GM21576 (cell line): Measurements from ENCODE around the gene SV2A.
A peak's percentile ranks its signal among the peaks of the same experiment; 100 is the strongest.

ENCODE experiments used
- ATAC-seq: cut with Tn5 transposase; IDR thresholded peaks from one replicate; pipeline ENCODE4 v1.9.1; 2021; ENCODE audit warnings: mild to moderate bottlenecking, moderate library complexity; ENCODE audit not compliant: unreplicated experiment

Gene SV2A

GRCh38 chr1:149931212-149931790 lies 13.7 kb upstream of the SV2A start:
- ATAC-seq = no peak

- no peak for ATAC-seq
Observed at GRCh38 chr1:149929856-149930255, 12.2 kb upstream of the SV2A start.

DNA sequence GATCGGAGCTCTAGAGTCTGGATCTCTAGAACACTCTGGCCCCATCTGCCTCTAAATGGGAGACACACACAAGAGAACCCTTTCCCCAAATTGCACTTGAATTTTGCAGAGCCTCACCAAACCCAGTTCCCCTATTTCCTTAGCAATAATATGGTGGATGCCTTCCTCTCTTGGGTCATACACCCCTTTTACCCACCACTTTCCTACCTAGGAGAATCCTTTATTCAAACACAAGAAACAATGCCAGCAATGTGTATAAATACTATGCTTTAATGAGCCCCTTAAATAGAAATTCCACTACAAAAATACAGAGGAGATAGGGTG lies 10.7 kb upstream of the SV2A start:
- ATAC-seq = no peak

GRCh38 chr1:149927563-149928400 lies 10.1 kb upstream of the SV2A start, which contains the start of gene SF3B4:
SF3B4 (minus strand) TSS chr1:149927803; CDS start chr1:149927759, 44 bp downstream.
- ATAC-seq = peak; percentile 93

DNA sequence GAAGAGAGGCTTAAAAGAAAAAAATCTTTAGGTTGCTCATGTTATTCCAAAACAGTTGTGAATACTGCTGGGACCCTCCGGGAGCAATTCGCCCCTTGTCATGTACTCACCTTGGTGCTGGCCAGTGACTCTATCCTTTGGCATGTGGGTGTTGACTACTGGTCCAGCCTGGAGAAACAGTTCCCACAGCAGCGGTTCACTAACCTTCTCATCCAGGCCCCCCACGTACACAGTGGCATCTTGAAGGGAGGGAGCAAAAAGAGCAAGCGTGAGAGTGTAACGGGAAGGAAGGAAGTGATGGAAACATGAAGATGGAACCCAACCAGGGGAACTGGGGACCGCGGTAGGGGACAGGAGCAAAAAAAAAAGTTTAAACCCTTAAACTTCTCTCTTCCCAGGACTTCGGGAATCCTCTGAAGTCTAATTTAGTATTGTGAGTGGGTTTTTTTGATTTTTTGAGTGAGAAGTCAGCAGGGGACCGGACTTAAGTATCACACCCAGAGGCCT lies 9.5 kb upstream of the SV2A start:
- ATAC-seq = no peak

DNA sequence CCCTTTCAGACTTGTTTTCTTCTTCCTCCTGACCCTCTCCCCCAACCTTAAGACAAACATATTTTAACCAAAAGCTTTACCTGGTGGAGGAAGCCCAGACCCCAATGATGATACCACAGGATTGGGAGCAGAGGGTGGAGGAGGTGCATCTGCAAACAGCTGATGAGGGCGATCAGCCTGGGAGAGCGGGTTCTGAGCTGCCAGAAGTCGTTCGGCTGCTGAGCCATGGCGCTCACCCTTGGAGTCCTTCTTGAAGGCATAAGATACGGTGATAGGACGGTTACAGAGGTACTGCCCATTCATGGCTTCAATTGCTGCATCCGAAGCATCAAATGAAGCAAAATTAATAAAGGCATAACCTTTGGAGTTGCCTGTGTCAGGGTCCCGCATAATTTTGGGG lies 8.7 kb upstream of the SV2A start:
- no peak for ATAC-seq

DNA sequence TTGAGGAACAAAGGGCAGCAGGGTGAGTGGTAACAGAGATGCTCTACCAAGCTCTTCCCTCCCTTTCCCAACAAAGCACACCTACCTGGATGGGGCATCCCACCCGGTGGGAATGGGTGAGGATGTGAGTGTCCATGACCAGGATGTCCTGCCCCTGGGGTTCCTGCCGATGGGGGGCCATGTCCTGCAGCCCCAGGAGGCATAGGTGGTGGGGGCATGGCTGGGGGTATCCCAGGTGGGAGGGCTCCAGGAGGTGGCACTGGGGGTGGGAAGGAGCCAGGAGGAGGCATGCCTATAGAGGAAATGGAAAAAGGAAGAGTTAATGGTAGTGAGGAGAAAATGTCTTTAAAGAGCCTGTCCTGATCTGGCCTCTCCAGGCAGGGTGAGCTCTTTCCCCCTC lies 8.1 kb upstream of the SV2A start:
- no peak for ATAC-seq

DNA sequence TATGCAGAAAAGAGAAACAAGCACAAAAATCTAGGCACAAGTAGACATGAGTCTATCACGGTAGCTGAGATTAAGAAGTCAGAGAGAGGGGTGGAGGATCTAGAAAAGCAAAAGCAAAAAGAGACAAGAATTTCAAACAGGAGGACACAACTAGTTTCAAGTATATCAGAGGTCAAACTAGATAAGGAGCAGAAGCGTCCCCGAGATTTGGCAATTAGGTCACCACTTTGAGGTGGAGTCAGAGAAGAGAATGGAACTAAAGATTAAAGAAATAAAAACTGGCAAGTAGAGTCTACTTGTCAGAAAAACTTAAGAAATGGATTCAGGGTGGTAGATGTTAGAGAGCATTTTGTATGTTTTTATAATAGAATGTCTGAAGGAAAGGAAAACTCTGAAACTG lies 7.7 kb upstream of the SV2A start:
- ATAC-seq = no peak

GRCh38 chr1:149923626-149924025 lies 6.0 kb upstream of the SV2A start:
- no peak for ATAC-seq

DNA sequence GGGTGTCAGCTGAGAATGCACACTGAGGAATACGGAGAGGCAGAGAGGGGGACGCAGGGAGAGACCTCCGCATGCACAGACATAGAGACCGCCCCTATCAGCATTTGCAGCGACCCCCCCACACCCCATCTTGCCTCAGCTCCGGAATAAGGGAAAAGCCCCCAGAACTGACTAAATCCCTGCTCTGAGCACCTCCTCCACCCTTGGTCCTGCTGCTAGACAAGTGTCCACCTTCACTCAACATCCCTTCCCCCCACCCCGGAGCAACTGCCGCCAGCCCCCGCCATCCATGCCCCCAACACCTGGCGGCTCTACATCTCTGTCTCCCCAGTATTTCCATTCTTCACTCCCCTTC lies 769 bp downstream of the SV2A start:
- ATAC-seq = no peak

- no peak for ATAC-seq
Observed at GRCh38 chr1:149916193-149916897, 1.3 kb downstream of the SV2A start.

- ATAC-seq = no peak
Observed at GRCh38 chr1:149915429-149916192, 2.0 kb downstream of the SV2A start.

GRCh38 chr1:149914545-149914944 lies 3.1 kb downstream of the SV2A start:
- no peak for ATAC-seq

- ATAC-seq = no peak
Observed at GRCh38 chr1:149906570-149907075, 11.0 kb downstream of the SV2A start.

DNA sequence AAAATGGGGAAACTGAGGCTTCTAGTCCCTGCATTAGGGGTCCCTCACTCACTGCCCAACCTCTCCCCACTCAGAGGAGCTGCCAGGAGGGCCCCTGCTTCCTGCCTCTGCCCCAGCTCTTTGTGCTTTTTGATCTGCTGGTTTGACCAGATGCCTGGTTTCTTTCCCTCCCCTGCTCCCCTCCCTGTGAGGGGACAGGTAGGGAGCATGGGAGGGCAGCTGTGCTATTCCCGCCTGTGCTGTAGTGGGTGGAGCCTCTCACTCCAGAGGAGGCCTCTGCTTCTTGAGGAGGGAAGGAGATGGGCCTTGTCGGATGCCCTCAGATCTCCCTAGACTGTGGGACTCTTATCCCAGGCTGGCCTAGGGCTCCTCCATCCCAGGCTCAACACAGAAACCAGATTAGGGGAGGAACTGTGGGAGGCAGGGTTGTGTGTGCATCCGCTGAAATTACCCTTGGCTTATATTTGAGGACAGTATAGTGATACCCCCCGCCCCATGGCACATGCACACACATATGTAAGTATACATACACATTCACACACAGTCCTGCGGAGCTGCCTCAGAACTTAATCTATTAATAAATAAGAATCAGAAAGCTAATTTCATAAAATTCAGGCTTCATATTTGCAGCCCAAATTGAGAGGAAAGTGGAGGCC lies 13.7 kb downstream of the SV2A start:
- ATAC-seq = no peak

- peak; percentile 96 for ATAC-seq
Observed at GRCh38 chr1:149899460-149900284, 18.0 kb downstream of the SV2A start, which contains the start of gene BOLA1. BOLA1 (plus strand) TSS chr1:149899568; CDS start chr1:149900060, 492 bp downstream.

DNA sequence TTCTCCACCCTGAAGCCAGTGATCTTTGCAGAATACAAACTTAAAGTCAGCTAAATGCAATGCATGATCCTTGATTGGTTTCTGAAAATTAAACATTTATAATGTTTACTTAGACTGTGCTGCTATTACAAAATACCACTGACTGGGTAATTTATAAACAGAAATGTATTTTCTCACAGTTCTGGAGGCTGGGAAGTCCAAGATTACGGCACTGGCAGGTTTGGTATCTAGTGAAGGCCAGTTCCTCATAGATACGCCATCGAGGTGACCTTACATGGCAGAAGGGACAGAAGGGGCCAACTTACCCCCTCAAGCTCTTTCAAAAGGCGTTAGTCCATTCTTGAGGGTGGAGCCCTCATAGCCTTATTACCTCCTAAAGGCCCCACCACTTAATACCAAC lies 21.1 kb downstream of the SV2A start:
- no peak for ATAC-seq

DNA sequence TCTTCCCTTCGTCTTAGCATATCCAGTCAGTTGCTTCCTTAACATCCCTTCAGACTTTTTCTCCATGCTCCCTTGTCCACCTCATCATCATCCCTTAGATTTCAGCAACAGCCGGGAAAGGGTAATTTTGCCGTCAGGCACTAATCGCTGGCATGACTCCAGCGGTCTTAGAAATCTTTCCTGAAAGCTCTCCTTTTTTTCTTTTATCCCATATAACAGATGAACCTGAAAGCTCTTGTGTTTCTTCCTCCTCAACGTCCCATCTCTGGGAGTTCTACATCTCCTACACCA lies 28.7 kb downstream of the SV2A start:
- no peak for ATAC-seq

- ATAC-seq = peak; percentile 20
Observed at GRCh38 chr1:149888247-149888998, 29.2 kb downstream of the SV2A start.
